ENCODE data around the gene SLC46A1. TPM values are rescaled to one million over a fixed set of nuclear protein-coding genes. Genes with fewer than 3 reads are reported as not detected.

Gene SLC46A1
- total RNA-seq, 1 donor from 2014 or later, result 5.3 TPM

GRCh38 chr17:28367641-28368305 lies 38.2 kb downstream of the SLC46A1 start:
- TF ChIP-seq CTCF (IDR thresholded peaks at IDR 0.05; ENCODE audit: unreplicated experiment), result no peak
- H3K27ac Mint-ChIP-seq (ENCODE audit: unreplicated experiment), result no peak overlapping the region
- no peak overlapping the region for H3K4me3 Mint-ChIP-seq (ENCODE audit: unreplicated experiment)
- H3K27me3 Mint-ChIP-seq (ENCODE audit: unreplicated experiment), result peaks cover 9% of the 10 kb centered on the region
- peaks cover 4% of the 10 kb centered on the region for H3K36me3 Mint-ChIP-seq (ENCODE audit: low read depth, unreplicated experiment)
- H3K4me1 Mint-ChIP-seq (ENCODE audit: unreplicated experiment), result peaks cover 4% of the 10 kb centered on the region
- no peaks in the 10 kb centered on the region for H3K9me3 Mint-ChIP-seq (ENCODE audit: unreplicated experiment)
- DNase-seq (ENCODE audit: low spot score), result no peak

- peaks cover 4% of the 10 kb centered on the region for H3K36me3 Mint-ChIP-seq (ENCODE audit: low read depth, unreplicated experiment)
- H3K27me3 Mint-ChIP-seq (ENCODE audit: unreplicated experiment), result peaks cover 9% of the 10 kb centered on the region
- TF ChIP-seq CTCF (IDR thresholded peaks at IDR 0.05; ENCODE audit: unreplicated experiment), result no peak
- DNase-seq (ENCODE audit: low spot score), result no peak
- no peak overlapping the region for H3K4me3 Mint-ChIP-seq (ENCODE audit: unreplicated experiment)
- no peaks in the 10 kb centered on the region for H3K9me3 Mint-ChIP-seq (ENCODE audit: unreplicated experiment)
- peaks cover 3% of the 10 kb centered on the region for H3K4me1 Mint-ChIP-seq (ENCODE audit: unreplicated experiment)
- no peak overlapping the region for H3K27ac Mint-ChIP-seq (ENCODE audit: unreplicated experiment)
Measured at GRCh38 chr17:28366605-28367004, 39.4 kb downstream of the SLC46A1 start.

DNA sequence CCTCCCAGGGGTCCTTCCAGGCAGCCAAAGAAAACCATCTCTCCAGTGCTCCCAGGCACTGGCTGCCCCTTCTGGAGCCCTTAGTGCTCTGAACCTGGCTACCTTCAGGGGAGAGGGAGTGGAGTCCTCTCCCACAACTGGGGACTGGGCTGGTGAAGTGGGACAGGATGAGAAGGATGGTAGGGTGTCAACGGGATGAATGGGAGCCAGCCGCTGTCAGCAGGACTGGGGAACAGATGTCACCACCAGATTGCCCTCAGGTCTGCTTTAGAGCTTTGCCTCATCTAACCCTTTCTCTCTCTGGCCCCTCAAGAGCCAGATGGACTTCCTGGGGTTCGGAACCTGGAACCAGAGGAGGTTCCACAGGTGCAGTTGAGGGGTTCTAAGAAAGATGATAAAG lies 40.5 kb downstream of the SLC46A1 start:
- no peak for DNase-seq (ENCODE audit: low spot score)

DNA sequence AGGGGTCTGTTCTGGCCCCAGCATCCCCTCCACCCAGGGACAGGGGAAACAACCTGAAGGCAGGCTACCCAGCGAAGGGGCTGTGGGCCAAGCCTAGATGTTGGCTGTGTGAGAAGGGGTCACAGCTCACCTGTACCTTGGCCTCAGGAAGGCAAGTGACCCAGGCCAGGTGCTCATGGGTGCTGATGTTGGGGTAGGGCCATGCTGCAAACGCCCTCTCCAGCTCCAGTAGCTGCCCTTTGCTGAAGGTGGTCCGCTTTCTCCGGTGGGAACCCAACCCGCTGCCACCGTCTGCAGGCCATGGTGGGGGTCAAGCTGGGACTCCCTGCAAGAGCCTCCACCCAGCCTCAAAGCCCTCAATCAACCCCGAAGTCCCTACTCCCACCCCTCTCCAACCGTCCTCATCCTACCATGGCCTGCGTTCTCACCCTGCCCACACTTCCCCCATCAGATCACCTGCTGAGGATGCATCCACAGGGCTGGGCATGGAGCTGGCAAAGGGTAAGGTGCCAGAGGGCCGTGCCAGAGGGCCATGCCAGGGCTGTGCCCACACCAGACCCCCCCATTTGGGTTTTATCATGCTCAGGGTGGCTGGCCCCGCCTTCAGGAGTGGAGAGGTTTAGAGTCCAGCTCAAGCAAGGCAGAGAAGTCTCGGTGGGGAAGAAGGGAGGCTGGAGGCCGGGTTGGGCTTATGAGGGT lies 41.2 kb downstream of the SLC46A1 start, which contains the start of gene SEBOX:
SEBOX (minus strand) TSS at position 535 of the 699 bp plus-strand sequence; CDS start at position 487, 48 bp downstream.
- Mint-ChIP-seq H3K36me3 (ENCODE audit: low read depth, unreplicated experiment) (peaks cover 16% of the 10 kb centered on the region), H3K4me3 (ENCODE audit: unreplicated experiment) (no peak within 1 kb of the TSS), H3K9me3 (ENCODE audit: unreplicated experiment) (no peaks in the 10 kb centered on the region), H3K27me3 (ENCODE audit: unreplicated experiment) (peaks cover 4% of the 10 kb centered on the region), H3K4me1 (ENCODE audit: unreplicated experiment) (no peaks in the 10 kb centered on the region), H3K27ac (ENCODE audit: unreplicated experiment) (no peak within 1 kb of the TSS)
- no peak for TF ChIP-seq CTCF (IDR thresholded peaks at IDR 0.05; ENCODE audit: unreplicated experiment)
- DNase-seq (ENCODE audit: low spot score), result no peak

More for the DNA sequence above, 40.5 kb downstream of the SLC46A1 start:
- Mint-ChIP-seq H3K4me1 (ENCODE audit: unreplicated experiment) (no peaks in the 10 kb centered on the region), H3K36me3 (ENCODE audit: low read depth, unreplicated experiment) (peaks cover 12% of the 10 kb centered on the region), H3K4me3 (ENCODE audit: unreplicated experiment) (no peak overlapping the region), H3K9me3 (ENCODE audit: unreplicated experiment) (no peaks in the 10 kb centered on the region), H3K27me3 (ENCODE audit: unreplicated experiment) (peaks cover 6% of the 10 kb centered on the region), H3K27ac (ENCODE audit: unreplicated experiment) (no peak overlapping the region)
- TF ChIP-seq CTCF (IDR thresholded peaks at IDR 0.05; ENCODE audit: unreplicated experiment), result no peak
